ENCODE results near the gene C3orf33. TPM values are rescaled to one million over a fixed set of nuclear protein-coding genes. Genes with fewer than 3 reads are reported as not detected.

The C3orf33 gene
- total and polyA plus RNA-seq, 9 of the 15 experiments (the other 6 are each of a cell fraction or from before 2014, with no cell fraction given): 4.1 to 10.2 (median 6.0) TPM

- no peak for TF ChIP-seq E4F1 (CRISPR knock-in tag; IDR thresholded peaks at IDR 0.05; ENCODE audit: borderline replicate concordance)
- TF ChIP-seq PML (IDR thresholded peaks at IDR 0.05; ENCODE audit: low read length): no peak
- TF ChIP-seq SREBF2 (CRISPR knock-in tag; IDR thresholded peaks at IDR 0.05): no peak
- TF ChIP-seq NFIC (IDR thresholded peaks at IDR 0.05): no peak
- no peak for TF ChIP-seq ETS2 (tag; IDR thresholded peaks at IDR 0.05; ENCODE audit: borderline replicate concordance, poor library complexity, severe bottlenecking)
- no peak for TF ChIP-seq FOXA1 (IDR thresholded peaks at IDR 0.05; ENCODE audit: borderline replicate concordance)
- no peak for TF ChIP-seq SREBF1 (IDR thresholded peaks at IDR 0.05; ENCODE audit: borderline replicate concordance, low read depth, low read length)
- TF ChIP-seq ATF6 (CRISPR knock-in tag; IDR thresholded peaks at IDR 0.05): 0 out of 2 replicates have a peak, but pooled peaks have one; percentile 7
- no peak for TF ChIP-seq ZFP36 (IDR thresholded peaks at IDR 0.05; ENCODE audit: low read depth, low read length, partially characterized antibody)
- TF ChIP-seq SMAD2 (IDR thresholded peaks at IDR 0.05; ENCODE audit: low read depth, low read length): no peak
- TF ChIP-seq ZNF274 (IDR thresholded peaks at IDR 0.05; ENCODE audit: borderline replicate concordance, low read depth, low read length): no peak
- TF ChIP-seq, protein P1, sequence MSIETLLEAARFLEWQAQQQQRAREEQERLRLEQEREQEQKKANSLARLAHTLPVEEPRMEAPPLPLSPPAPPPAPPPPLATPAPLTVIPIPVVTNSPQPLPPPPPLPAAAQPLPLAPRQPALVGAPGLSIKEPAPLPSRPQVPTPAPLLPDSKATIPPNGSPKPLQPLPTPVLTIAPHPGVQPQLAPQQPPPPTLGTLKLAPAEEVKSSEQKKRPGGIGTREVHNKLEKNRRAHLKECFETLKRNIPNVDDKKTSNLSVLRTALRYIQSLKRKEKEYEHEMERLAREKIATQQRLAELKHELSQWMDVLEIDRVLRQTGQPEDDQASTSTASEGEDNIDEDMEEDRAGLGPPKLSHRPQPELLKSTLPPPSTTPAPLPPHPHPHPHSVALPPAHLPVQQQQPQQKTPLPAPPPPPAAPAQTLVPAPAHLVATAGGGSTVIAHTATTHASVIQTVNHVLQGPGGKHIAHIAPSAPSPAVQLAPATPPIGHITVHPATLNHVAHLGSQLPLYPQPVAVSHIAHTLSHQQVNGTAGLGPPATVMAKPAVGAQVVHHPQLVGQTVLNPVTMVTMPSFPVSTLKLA (conservative IDR thresholded peaks at IDR 0.05): no peak; a peak in 1 of 4 replicates
- no peak for TF ChIP-seq CEBPZ (IDR thresholded peaks at IDR 0.05; ENCODE audit: borderline replicate concordance, low read depth, low read length)
- TF ChIP-seq KAT7 (CRISPR knock-in tag; IDR thresholded peaks at IDR 0.05; ENCODE audit: borderline replicate concordance): peak; percentile 83; the same call in 1 of the 2 replicates
- no peak for TF ChIP-seq IRF2 (CRISPR knock-in tag; IDR thresholded peaks at IDR 0.05)
Observed at GRCh38 chr3:155853214-155854140, 47.4 kb upstream of the C3orf33 start (continued).
